ENCODE results near the gene TMEM190. TPM values are rescaled to one million over a fixed set of nuclear protein-coding genes. Genes with fewer than 3 reads are reported as not detected.

TMEM190 gene
- total RNA-seq, 4 donors from 2014 or later, result not detected

DNA sequence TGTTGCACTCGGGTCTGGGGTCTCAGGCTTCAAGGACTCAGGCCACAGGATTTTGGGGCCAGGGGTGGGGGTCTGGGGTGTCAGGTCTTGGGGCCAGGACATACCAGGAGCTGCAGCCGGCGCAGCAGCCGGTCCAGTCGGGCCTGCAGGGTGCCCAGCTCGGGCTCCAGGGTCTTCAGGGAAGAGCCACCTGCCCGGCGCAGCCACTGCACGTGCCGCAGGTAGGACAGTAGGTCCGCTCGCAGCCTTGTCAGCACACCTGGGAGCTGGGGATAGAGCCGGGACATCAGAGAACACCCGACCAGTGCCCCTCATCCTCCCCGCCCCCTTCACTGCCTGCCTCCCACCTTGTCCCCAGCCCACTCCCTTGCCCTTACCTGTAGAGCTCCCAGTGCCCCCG, 8.5 kb upstream of the TMEM190 start:
- no peaks in the 10 kb centered on the region for H3K36me3 ChIP-seq
- no peaks in the 10 kb centered on the region for H3K9me3 ChIP-seq
- no peak overlapping the region for H3K4me3 ChIP-seq (replicated peaks in 1 of 3)
- intact Hi-C loops (cut with DNase I), result no loop called here
- peaks cover 0 to 15% of the 10 kb centered on the region in 2 donors for H3K4me1 ChIP-seq
- no peak for TF ChIP-seq POLR2A (IDR thresholded peaks at IDR 0.05)
- TF ChIP-seq, protein P1, sequence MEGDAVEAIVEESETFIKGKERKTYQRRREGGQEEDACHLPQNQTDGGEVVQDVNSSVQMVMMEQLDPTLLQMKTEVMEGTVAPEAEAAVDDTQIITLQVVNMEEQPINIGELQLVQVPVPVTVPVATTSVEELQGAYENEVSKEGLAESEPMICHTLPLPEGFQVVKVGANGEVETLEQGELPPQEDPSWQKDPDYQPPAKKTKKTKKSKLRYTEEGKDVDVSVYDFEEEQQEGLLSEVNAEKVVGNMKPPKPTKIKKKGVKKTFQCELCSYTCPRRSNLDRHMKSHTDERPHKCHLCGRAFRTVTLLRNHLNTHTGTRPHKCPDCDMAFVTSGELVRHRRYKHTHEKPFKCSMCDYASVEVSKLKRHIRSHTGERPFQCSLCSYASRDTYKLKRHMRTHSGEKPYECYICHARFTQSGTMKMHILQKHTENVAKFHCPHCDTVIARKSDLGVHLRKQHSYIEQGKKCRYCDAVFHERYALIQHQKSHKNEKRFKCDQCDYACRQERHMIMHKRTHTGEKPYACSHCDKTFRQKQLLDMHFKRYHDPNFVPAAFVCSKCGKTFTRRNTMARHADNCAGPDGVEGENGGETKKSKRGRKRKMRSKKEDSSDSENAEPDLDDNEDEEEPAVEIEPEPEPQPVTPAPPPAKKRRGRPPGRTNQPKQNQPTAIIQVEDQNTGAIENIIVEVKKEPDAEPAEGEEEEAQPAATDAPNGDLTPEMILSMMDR (IDR thresholded peaks at IDR 0.05), result no peak
- DNase-seq, result no peak
- peaks cover 27% of the 10 kb centered on the region for H3K27me3 ChIP-seq
- 85 to 90% methylated on average over 2 to 7 of the region's 16 CpGs for WGBS, 2 donors
- no peak overlapping the region for H3K27ac ChIP-seq

DNA sequence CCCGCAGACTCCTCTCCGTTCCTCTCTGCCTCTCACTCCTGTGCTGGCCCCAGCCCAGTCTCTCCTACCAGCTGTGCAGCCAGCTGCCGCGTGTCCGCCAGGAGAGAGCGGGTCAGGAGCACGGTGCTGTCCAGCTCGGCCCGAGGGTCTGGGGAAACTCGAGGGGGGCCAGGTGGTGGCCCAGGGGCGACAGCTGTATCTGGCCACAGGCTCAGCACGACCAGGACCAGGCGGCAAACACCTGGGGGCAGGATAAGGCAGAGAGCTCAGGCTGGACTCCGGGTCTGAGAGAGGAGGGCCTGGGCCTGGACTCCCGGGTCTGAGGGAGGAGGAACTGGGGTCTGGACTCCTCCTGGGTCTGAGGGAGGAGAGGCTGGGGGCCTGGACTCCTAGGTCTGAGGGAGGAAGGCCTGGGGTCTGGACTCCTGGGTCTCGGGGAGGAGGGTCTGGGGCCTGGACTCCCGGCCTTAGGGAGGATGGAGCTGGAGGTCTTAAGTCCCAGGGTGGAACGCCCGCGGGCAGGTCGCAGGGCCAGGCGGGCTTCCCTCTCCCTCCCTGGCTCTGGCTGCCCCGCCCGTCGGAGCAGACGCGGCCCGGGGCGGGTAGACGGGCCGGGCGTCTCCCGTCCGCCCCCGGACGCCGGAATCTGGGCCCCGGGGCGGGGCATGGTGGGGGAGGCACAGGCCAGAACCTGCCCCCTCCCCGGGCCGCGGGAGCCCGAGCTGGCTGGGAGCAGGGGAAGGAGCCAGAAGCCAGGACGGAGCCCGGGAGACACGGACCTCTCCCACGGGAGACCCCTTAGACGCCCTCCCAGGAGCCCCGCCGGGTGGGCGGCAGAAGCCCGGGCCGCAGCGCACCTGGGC, 7.7 kb upstream of the TMEM190 start:
- Histone ChIP-seq H3K36me3 (no peaks in the 10 kb centered on the region), H3K9me3 (no peaks in the 10 kb centered on the region), H3K4me1 (peaks cover 0 to 15% of the 10 kb centered on the region in 2 donors), H3K27ac (no peak overlapping the region), H3K27me3 (peaks cover 33% of the 10 kb centered on the region), H3K4me3 (replicated peaks in 1 of 3) (peak overlapping the region in 1 of 3 donors; percentile 9)
- no peak for DNase-seq
- TF ChIP-seq POLR2A (IDR thresholded peaks at IDR 0.05), result no peak
- TF ChIP-seq, protein P1 (IDR thresholded peaks at IDR 0.05), result no peak
- 18 to 25% methylated on average over 9 to 16 of the region's 54 CpGs for WGBS, 2 donors
- intact Hi-C loops (cut with DNase I), result no loop called here

DNA sequence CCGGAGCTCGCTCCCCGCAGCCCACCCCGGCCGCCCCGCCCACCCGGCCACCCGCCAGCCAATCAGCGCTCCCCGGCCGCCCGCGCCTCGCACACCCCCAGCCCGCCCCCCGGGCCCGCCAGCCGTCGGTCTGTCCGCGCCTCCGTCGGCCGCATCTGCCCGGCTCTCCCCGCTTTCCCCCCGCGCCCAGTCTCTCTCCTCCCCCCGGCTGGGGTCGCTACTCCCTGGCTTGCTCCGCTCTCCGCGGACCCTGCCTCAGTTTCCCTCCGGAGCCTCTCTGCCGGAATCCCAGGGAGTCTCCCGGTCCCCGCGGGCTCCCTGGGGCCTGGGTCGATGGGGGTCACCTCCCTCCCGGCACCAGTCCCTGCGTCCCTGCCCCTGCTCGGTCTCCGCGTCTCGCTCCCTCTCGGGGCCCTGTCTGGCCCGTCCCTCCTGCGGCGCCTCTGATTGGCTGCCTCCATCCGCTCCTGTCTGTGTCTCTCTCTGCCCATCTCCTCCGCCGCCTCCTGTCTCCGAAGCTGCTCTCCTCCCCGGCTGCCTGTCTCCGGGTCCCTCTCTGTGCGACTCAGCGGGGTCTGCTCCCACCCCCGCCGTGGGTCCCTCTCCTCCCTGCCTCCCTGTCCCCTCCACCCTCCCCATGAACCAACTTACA, 6.8 kb upstream of the TMEM190 start:
- TF ChIP-seq, protein P1 (IDR thresholded peaks at IDR 0.05), result no peak
- no peak for TF ChIP-seq POLR2A (IDR thresholded peaks at IDR 0.05)
- no peak for DNase-seq
- peaks cover 0 to 20% of the 10 kb centered on the region in 2 donors for H3K4me1 ChIP-seq
- no peak overlapping the region for H3K4me3 ChIP-seq (replicated peaks in 1 of 3)
- 1 to 2% methylated on average over 13 to 29 of the region's 59 CpGs for WGBS, 2 donors
- intact Hi-C loops (cut with DNase I), result no loop called here
- peaks cover 41% of the 10 kb centered on the region for H3K27me3 ChIP-seq
- no peak overlapping the region for H3K27ac ChIP-seq
- H3K9me3 ChIP-seq, result no peaks in the 10 kb centered on the region
- no peaks in the 10 kb centered on the region for H3K36me3 ChIP-seq

DNA sequence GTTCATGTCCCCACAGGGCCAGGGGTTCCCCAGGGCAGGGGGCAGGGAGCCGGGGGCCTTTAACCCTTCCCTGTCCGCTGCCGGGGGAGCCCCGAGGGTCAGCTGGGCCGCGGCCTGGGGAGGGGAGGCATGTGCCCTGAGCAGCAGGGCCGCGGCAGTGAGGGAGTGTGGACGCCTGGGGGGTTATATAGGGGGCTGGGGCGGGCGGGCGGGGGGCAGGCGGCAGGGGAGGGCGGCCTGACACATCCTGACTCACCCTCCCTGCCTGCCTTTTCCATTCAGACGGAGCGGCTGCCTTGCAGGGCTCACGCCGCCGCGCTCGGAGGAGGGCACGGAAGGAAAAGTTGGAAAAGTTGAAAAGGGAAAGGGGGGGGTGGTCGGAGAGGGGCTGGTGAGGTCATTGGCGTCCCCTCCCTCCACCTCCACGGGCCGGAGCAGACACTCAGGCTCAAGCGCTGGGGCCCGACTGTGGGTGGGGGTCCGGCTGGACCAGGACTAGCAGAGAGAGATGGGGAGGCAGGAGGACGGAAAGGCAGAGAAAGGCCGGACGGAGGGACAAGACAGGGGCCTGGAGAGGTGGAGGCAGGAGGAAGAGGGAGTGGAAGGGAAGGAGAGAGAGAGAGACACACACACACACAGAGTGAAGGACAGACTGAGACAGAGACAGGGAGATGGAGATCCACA, 6.2 kb upstream of the TMEM190 start, which contains the start of gene IL11:
Gene IL11, minus strand, starts transcription at position 159 of the 684 bp plus-strand sequence. Its CDS starts 153 bp downstream, at position 6.
- intact Hi-C loops (cut with DNase I), result no loop called here
- Histone ChIP-seq H3K9me3 (no peaks in the 10 kb centered on the region), H3K27me3 (peaks cover 41% of the 10 kb centered on the region)

More for the DNA sequence above, 6.2 kb upstream of the TMEM190 start, which contains the start of gene IL11:
- 6 to 7% methylated on average over 18 to 22 of the region's 32 CpGs for WGBS, 2 donors
- TF ChIP-seq, protein P1 (IDR thresholded peaks at IDR 0.05), result no peak
- TF ChIP-seq POLR2A (IDR thresholded peaks at IDR 0.05), result no peak
- Histone ChIP-seq H3K4me1 (peaks cover 0 to 20% of the 10 kb centered on the region in 2 donors), H3K27ac (no peak within 1 kb of the TSS), H3K36me3 (no peaks in the 10 kb centered on the region), H3K4me3 (replicated peaks in 1 of 3) (peak within 1 kb of the TSS in 1 of 3 donors; percentile 9)
- no peak for DNase-seq
